GM12873 (cell line): ENCODE results near the gene TAF11L13.
"Not testable (repeated sequence)": the region's sequence is repeated elsewhere in the genome, so short reads cannot be mapped to it uniquely, and the experiment has no call there.

Experiments
- CTCF ChIP-seq: IDR thresholded peaks from 2 replicates; pipeline ENCODE4 v1.5.1; 2012; ENCODE audit warnings: low read depth, mild to moderate bottlenecking, moderate library complexity, low read length, control low read depth; ENCODE audit not compliant: insufficient read depth; ENCODE audit errors: missing control alignments

Gene TAF11L13

GRCh38 chr5:17631788-17632187 is at the start of gene TAF11L13:
Gene TAF11L13 (plus strand): TSS chr5:17632088.
- TF ChIP-seq CTCF: not testable (repeated sequence)

GRCh38 chr5:17585658-17586057 is 46.2 kb upstream of the TAF11L13 start, which contains the start of gene TAF11L7:
Gene TAF11L7 (minus strand): TSS chr5:17585758.
- TF ChIP-seq CTCF: not testable (repeated sequence)

- not testable (repeated sequence) for TF ChIP-seq CTCF
Measured at GRCh38 chr5:17590860-17591259, 41.0 kb upstream of the TAF11L13 start, which contains the start of gene TAF11L8. Gene TAF11L8 (minus strand): TSS chr5:17590960.

- TF ChIP-seq CTCF: not testable (repeated sequence)
Measured at GRCh38 chr5:17594255-17594654, 37.6 kb upstream of the TAF11L13 start, which contains the start of gene TAF11L9. Gene TAF11L9 (minus strand): TSS chr5:17594394.

GRCh38 chr5:17597728-17598127 is 34.2 kb upstream of the TAF11L13 start, which contains the start of gene TAF11L10:
Gene TAF11L10 (minus strand): TSS chr5:17597828.
- not testable (repeated sequence) for TF ChIP-seq CTCF

GRCh38 chr5:17603880-17604279 is 28.0 kb upstream of the TAF11L13 start, which contains the start of gene TAF11L11:
Gene TAF11L11 (plus strand): TSS chr5:17604183.
- not testable (repeated sequence) for TF ChIP-seq CTCF

- TF ChIP-seq CTCF: no peak
Measured at GRCh38 chr5:17604951-17605350, 26.9 kb upstream of the TAF11L13 start.
